IPS-11a (cell line): ENCODE results near the gene RALA.
A peak's percentile ranks its signal among the peaks of the same experiment; 100 is the strongest.
"Not testable (repeated sequence)": the region's sequence is repeated elsewhere in the genome, so short reads cannot be mapped to it uniquely, and the experiment has no call there.

ENCODE experiments used
- H3K4me3 ChIP-seq: one replicate; pipeline ENCODE4 v1.5.1; 2013; ENCODE audit warnings: low read depth, low read length, control low read depth

Gene RALA

GRCh38 chr7:39721919-39722597 is 98.7 kb downstream of the RALA start:
- no peak overlapping the region for H3K4me3 ChIP-seq

DNA sequence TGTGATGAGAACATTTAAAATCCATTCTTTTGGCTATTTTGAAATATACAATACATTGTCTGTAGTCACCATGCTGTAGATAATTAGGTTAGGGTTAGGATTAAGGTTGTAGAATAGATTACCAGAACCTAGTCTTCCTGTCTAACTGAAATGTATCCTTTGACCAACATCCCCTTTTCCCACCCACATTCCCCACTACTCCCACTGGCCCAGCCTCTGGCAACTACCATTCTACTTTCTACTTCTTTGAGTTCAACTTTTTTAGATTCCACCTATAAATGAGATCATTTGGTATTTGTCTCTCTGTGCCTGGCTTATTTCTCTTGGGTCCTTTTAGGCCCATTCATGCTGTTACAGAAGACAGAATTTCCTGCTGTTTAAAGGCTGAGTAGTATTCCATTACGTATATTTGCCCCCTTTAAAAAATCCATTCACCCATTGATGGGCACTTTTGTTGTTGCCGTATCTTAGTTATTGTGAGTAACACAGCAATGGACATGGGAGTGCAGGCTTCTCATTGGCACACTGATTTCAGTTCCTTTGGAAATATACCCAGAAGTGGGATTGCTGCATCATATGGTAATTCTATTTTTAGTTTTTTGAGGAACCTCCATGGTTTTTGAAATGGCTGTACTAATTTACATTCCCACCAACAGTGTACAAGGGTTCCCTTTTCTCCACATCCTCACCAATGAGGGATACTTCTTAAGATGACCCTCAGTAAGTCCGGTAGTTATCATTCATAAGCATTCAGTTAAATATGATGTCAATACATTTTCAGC is 104.0 kb downstream of the RALA start:
- H3K4me3 ChIP-seq, result no peak overlapping the region

- H3K4me3 ChIP-seq, result peak overlapping the region; percentile 53
Measured at GRCh38 chr7:39732837-39733804, 109.7 kb downstream of the RALA start.

DNA sequence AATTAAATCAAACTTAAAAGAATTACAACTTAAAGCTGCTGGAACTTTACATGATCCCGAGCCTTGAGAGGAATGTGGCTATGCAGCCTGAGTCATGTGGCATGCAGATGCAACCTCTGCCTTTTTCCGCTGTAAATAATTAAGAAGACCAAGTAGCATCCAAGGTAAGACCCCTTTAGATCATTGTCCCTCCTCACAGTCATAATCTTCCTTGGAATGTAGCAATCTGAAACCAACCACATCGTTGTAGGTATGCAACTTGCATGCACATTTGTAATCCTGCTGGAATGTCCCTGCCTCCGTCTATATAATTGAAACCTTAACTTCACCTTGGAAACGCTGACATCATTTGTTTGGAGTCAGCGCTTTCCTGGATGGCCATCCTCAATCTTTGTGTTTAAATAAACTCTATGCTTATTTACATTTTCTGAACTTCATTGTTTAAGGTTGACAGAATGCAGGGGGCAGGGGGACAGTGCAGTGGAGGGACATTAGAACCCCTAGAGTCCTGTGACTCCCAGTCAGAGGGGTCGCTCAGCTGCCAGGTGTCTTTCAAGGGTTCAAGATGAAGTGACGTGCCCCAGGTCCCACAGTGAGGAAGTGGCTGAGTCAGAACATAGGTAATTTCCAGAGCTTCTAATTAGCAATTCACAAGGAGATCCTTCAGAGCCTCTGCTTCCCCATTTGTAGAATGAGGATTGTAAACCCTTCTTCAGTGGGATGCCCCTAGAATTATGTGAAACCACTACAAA is 110.7 kb downstream of the RALA start:
- H3K4me3 ChIP-seq, result peak overlapping the region; percentile 53

DNA sequence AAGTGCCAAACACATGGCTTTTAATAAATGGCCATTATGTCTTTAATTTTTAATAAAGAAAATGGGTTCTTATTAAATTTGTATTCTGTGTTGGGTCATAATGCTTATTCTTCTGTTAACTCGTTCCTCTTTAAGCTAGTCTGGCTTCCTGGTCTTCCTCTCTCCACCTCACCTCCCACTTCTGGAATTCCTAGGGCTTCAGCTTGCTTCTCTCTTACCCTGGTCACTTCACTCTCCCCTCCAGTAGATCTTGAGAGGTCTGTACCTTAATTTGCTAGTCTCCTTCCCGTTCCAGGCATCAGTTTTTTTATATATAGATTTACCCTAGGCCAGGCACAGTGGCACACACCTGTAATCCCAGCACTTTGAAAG is 111.2 kb downstream of the RALA start:
- no peak overlapping the region for H3K4me3 ChIP-seq

DNA sequence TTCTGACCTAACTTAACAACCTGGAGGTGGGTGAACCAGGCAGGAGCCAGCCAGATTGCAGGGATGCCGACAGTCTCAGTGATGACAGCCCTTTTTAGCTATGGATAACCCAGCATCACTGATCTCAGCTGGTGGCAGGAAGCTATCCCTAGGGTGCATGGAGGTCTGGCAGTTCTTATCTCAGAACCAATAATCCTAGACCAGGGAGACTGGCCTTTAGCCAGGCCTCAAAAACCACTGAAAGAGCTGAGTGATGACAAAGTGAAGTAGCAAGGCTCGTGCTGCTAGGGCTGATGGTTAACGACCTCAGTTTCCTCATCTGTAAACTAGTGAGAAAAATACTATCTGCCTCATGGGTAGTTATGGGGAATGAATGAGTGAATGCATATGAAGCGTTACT is 112.5 kb downstream of the RALA start:
- no peak overlapping the region for H3K4me3 ChIP-seq

DNA sequence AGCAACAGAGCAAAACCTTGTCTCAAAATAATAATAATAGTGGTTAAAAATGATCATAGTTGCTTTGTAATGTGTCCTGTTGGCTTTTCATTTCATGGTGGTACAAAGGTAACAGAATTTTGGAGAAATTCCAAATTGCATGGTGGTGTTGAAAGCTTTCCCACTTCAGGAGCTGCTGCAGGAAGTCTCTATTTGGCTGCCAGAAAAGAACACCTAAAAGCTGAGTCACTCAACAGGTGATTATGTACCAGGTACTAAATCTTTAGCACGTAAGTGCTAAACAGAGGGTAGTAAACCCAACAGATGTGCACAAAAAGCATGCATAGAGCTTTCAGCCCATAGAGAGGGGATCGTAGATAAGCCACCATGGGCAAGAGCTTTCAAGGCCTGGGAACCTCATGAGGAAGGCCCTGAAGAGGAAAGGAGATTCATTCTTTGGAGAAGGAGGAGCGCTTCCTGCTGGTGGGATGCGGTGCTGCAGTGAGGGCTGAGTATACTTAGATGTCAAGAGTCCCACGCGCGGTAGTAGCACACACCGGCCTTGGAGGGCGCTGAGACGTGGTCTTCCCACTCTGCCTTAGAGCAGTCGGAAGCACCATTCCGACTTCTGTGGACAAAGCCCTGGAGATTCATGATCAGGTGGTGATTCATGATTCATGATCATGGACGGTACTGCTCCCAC is 118.7 kb downstream of the RALA start:
- no peak overlapping the region for H3K4me3 ChIP-seq

- H3K4me3 ChIP-seq, result no peak overlapping the region
Measured at GRCh38 chr7:39744620-39745019, 121.2 kb downstream of the RALA start.

GRCh38 chr7:39745320-39745719 is 121.9 kb downstream of the RALA start:
- H3K4me3 ChIP-seq, result no peak overlapping the region

DNA sequence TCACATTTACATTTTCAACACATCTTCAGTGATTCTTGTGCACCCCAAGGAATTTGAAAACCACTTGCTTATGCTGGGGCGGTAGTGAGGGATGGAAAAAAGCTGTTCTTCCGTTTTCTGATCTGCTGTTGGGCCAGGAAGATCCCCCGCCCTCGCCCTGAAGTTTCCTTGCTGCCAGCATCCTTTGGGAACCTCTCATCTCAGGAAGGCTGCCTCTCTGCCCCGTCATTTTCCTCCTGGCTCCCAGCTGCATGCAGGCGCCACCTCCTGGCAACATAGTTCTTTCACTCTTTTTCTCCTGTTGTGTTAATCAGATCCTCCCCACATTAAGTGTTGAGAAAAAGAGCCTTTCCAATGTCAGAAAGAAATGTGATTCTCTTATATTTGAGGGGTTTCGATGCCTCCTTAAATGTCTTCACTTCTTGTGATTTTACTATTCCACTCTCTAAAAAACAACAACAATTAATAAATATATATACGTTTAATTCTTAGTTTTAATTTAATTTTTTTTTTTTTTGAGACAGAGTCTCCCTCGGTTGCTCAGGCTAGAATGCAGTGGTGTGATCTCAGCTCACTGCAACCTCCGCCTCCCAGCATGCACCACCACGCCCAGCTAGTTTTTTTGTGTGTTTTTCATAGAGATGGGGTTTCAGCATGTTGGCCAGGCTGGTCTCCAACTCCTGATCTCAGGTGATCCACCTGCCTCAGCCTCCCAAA is 122.9 kb downstream of the RALA start:
- no peak overlapping the region for H3K4me3 ChIP-seq

DNA sequence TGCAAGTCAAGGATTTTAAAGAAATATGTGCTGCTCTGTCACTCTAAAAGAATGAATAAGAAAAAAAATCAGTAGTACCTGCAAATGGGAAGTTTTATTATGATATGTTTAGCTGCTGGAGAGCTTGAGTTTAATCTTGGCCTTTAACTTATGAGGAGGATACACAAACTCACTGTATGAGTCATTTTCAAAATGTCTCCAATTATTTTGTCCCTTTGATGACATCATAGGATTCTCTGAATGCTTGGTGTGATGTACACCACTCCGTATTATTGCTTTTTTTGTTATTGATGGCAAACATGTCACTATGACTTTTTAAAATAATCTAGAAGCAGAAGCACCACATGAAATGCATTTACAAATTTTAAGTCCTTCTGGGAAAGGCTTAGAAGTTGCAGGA is 125.8 kb downstream of the RALA start:
- no peak overlapping the region for H3K4me3 ChIP-seq

DNA sequence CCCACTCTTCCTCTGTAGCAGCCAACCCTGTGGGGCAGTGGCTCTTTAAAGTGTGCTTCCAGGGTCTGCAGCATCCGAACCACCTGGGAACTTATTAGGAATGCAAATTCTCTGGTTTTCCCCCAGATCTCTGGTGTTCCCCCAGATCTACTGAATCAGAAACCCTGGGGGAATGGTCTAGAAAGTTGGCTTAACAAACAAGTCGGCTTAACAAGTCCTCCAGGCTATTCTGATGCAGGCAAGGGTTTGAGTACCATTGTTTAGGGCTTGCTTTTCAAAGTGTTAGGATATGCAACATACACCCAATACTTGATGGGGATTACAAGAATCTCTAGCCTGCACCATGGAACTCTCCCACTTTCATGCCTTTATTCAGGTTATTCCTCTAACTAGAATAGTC is 126.3 kb downstream of the RALA start:
- H3K4me3 ChIP-seq, result no peak overlapping the region

DNA sequence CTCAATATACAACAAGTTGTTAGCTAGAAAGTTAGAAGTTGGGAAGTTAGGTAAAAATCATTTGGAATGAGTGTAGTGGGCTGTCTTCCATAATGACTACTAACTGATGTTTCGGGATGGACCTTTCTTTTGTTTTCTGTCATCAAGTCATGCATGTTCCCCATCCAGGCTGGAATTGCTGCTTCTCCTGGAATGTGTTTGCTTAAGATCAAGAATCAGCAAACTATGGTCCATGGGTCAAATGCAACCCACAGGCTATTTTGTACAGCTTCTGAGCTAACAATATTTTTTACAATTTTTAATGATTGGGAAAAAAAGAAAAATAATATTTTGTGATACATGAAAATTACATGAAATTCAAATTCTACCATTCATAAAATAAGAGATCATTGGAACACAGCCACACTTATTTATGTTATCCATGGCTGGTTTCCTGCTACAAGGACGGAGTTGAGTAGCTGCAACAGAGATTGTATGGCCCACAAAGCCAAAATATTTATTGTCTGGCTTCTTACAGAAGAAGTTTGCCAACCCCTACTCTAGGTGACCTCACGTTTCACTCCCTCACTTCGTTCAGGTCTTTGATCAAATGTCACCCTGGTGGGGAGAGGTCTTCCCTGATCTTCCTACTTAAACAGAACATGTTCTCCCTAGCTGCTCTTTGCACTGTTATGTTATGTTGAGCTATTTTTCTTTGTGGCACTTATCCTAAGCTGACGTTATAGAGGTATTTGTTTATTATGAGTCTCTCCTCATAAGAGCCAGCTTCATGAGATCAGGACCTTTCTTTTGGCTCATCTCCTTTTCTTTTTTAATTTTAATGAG is 127.1 kb downstream of the RALA start:
- no peak overlapping the region for H3K4me3 ChIP-seq

DNA sequence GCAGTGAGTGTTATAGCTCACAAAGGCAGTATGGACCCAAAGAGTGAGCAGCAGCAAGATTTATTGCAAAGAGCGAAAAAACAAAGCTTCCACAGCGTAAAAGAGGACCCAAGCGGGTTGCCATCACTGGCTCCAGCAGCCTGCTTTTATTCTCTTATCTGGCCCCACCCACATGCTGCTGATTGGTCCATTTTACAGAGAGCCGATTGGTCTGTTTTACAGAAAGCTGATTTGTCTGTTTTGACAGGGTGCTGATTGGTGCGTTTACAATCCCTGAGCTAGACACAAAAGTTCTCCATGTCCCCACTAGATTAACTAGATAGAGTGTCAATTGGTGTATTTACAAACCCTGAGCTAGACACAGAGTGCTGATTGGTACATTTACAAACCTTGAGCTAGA is 129.9 kb downstream of the RALA start:
- H3K4me3 ChIP-seq, result not testable (repeated sequence)

DNA sequence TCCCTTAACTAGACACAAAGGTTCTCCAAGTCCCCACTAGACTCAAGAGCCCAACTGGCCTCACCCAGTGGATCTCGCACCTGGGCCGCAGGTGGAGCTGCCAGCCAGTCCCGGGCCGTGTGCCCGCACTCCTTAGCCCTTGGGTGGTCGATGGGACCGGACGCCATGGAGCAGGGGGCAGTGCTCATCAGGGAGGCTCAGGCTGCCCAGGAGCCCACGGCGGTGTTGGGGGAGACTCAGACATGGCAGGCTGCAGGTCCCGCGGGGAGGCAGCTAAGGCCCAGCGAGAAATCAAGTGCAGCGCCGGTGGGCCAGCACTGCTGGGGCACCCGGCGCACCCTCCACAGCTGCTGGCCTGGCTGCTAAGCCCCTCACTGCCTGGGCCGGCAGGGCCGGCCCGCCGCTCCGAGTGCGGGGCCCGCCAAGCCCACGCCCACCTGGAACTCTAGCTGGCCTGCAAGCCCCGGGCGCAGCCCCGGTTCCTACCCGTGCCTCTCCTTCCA is 130.5 kb downstream of the RALA start:
- no peak overlapping the region for H3K4me3 ChIP-seq

DNA sequence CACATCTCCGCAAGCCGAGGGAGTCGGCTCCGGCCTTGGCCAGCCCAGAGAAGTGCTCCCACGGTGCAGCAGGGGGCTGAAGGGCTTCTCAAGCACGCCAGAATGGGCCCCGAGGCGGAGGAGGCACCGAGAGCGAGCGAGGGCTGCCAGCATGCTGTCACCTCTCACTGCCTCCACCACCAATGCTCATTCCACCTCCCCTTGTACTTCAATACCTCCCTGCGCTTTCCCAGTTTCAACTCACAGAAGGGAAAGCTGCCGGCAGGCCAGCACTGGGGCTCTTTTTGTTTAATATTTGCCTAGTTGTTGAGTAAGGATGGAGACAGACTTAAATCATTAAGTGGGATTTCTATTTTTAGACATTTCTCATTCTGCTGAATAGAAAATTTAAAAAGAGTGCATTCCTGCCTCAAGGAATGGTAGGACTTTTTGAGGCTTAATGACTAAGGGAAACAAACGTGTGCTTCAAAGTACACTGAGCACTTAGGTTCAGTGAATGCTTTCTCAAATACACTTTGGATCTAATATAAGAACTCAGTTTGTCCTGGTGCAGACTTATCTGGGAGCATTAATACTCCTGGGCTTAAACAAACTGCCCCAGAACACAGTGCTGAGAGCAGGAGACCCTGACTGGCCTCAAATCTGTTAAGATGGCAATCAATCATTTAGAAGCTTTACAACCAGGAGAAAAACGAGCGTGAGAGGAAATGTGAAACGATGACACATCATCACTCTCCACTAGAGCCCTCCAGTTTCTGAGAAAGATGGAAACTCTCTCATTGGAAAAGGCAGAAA is 131.2 kb downstream of the RALA start:
- no peak overlapping the region for H3K4me3 ChIP-seq

DNA sequence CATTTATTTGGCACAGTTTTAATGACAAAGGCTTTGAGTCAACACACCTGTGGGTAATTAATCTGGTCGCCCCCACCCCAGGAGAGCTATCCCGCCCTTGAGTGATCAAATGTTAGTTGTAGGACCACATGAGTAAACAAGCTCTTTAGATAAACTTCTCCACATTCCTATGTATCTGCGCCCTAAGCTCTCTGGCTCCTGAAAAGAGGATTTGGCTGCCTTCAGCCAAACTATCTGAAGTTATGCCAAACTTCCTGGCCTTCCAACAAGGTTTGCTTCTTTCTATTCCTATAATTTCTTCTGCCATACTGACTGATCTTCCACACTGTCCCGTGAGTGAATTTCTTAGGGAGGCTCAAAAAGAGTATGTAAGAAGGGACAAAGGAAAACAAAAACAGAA is 134.2 kb downstream of the RALA start:
- no peak overlapping the region for H3K4me3 ChIP-seq
